ENCODE data around the gene SWAP70.

The SWAP70 gene

GRCh38 chr11:9718147-9718546, 54.3 kb downstream of the SWAP70 start:
- TF ChIP-seq RAD21 (IDR thresholded peaks at IDR 0.05; ENCODE audit: low read depth): no peak
- TF ChIP-seq MAX (IDR thresholded peaks at IDR 0.05): no peak
- TF ChIP-seq CEBPB (IDR thresholded peaks at IDR 0.05): no peak
- TF ChIP-seq EP300 (IDR thresholded peaks at IDR 0.05; ENCODE audit: borderline replicate concordance): no peak
- no peak for TF ChIP-seq NFIC (IDR thresholded peaks at IDR 0.05)
- TF ChIP-seq CREB1 (IDR thresholded peaks at IDR 0.05; ENCODE audit: low read depth): no peak
- no peak for TF ChIP-seq EGR1 (IDR thresholded peaks at IDR 0.05)
- TF ChIP-seq TAF1 (IDR thresholded peaks at IDR 0.05; ENCODE audit: low read depth): no peak
- no peak for TF ChIP-seq USF1 (IDR thresholded peaks at IDR 0.05)

GRCh38 chr11:9719566-9720289, 55.9 kb downstream of the SWAP70 start:
- no peak for TF ChIP-seq EP300 (IDR thresholded peaks at IDR 0.05; ENCODE audit: borderline replicate concordance)
- no peak for TF ChIP-seq MAX (IDR thresholded peaks at IDR 0.05)
- TF ChIP-seq RAD21 (IDR thresholded peaks at IDR 0.05; ENCODE audit: low read depth): no peak
- no peak for TF ChIP-seq FOXM1 (IDR thresholded peaks at IDR 0.05; ENCODE audit: borderline replicate concordance, low read depth)
- no peak for TF ChIP-seq YY1 (IDR thresholded peaks at IDR 0.05; ENCODE audit: low read depth)
- no peak for TF ChIP-seq EGR1 (IDR thresholded peaks at IDR 0.05)
- no peak for TF ChIP-seq TCF12 (IDR thresholded peaks at IDR 0.05; ENCODE audit: low read depth)
- no peak for TF ChIP-seq CREB1 (IDR thresholded peaks at IDR 0.05; ENCODE audit: low read depth)
- no peak for TF ChIP-seq CEBPB (IDR thresholded peaks at IDR 0.05)
- TF ChIP-seq REST (IDR thresholded peaks at IDR 0.05; ENCODE audit: low read depth): no peak
- no peak for TF ChIP-seq TEAD4 (IDR thresholded peaks at IDR 0.05)
- TF ChIP-seq USF1 (IDR thresholded peaks at IDR 0.05): no peak
- no peak for TF ChIP-seq TAF1 (IDR thresholded peaks at IDR 0.05; ENCODE audit: low read depth)
- TF ChIP-seq ZBTB7A (IDR thresholded peaks at IDR 0.05; ENCODE audit: low read depth): no peak
- TF ChIP-seq NFIC (IDR thresholded peaks at IDR 0.05): no peak

GRCh38 chr11:9720290-9720630, 56.4 kb downstream of the SWAP70 start:
- TF ChIP-seq ZBTB7A (IDR thresholded peaks at IDR 0.05; ENCODE audit: low read depth) (no peak), REST (IDR thresholded peaks at IDR 0.05; ENCODE audit: low read depth) (no peak), NFIC (IDR thresholded peaks at IDR 0.05) (no peak), RAD21 (IDR thresholded peaks at IDR 0.05; ENCODE audit: low read depth) (no peak), CEBPB (IDR thresholded peaks at IDR 0.05) (no peak), MAX (IDR thresholded peaks at IDR 0.05) (no peak), YY1 (IDR thresholded peaks at IDR 0.05; ENCODE audit: low read depth) (no peak), FOXM1 (IDR thresholded peaks at IDR 0.05; ENCODE audit: borderline replicate concordance, low read depth) (no peak), TEAD4 (IDR thresholded peaks at IDR 0.05) (no peak), EP300 (IDR thresholded peaks at IDR 0.05; ENCODE audit: borderline replicate concordance) (no peak), TCF12 (IDR thresholded peaks at IDR 0.05; ENCODE audit: low read depth) (no peak), USF1 (IDR thresholded peaks at IDR 0.05) (no peak), CREB1 (IDR thresholded peaks at IDR 0.05; ENCODE audit: low read depth) (no peak), EGR1 (IDR thresholded peaks at IDR 0.05) (no peak), TAF1 (IDR thresholded peaks at IDR 0.05; ENCODE audit: low read depth) (no peak)

- TF ChIP-seq CEBPB (IDR thresholded peaks at IDR 0.05): no peak
- no peak for TF ChIP-seq EGR1 (IDR thresholded peaks at IDR 0.05)
- no peak for TF ChIP-seq EP300 (IDR thresholded peaks at IDR 0.05; ENCODE audit: borderline replicate concordance)
- TF ChIP-seq TCF12 (IDR thresholded peaks at IDR 0.05; ENCODE audit: low read depth): no peak
- TF ChIP-seq TEAD4 (IDR thresholded peaks at IDR 0.05): no peak
- TF ChIP-seq CREB1 (IDR thresholded peaks at IDR 0.05; ENCODE audit: low read depth): no peak
- no peak for TF ChIP-seq YY1 (IDR thresholded peaks at IDR 0.05; ENCODE audit: low read depth)
- TF ChIP-seq ZBTB7A (IDR thresholded peaks at IDR 0.05; ENCODE audit: low read depth): no peak
- no peak for TF ChIP-seq TAF1 (IDR thresholded peaks at IDR 0.05; ENCODE audit: low read depth)
- no peak for TF ChIP-seq MAX (IDR thresholded peaks at IDR 0.05)
- TF ChIP-seq NFIC (IDR thresholded peaks at IDR 0.05): no peak
- TF ChIP-seq REST (IDR thresholded peaks at IDR 0.05; ENCODE audit: low read depth): no peak
- no peak for TF ChIP-seq USF1 (IDR thresholded peaks at IDR 0.05)
- TF ChIP-seq FOXM1 (IDR thresholded peaks at IDR 0.05; ENCODE audit: borderline replicate concordance, low read depth): no peak
Observed at GRCh38 chr11:9722023-9722422, 58.1 kb downstream of the SWAP70 start.

Data from Ishikawa (cell line).